BE2C (cell line): ENCODE results near the gene MMP28.

Source experiments
- DNase-seq: peaks from one replicate; pipeline ENCODE4 v3.0.0-alpha.2; 2020
- H3K27me3 ChIP-seq: fragments of 250-450 bp; sonication (Bioruptor Pico); 2 replicates; pipeline ENCODE4 v1.5.1; 2020; ENCODE audit warnings: mild to moderate bottlenecking
- H3K36me3 ChIP-seq: fragments of 250-450 bp; sonication (Bioruptor Pico); 2 replicates; pipeline ENCODE4 v1.5.1; 2020; ENCODE audit warnings: mild to moderate bottlenecking
- H3K4me1 ChIP-seq: fragments of 250-450 bp; sonication (Bioruptor Pico); 2 replicates; pipeline ENCODE4 v1.5.1; 2020
- H3K4me3 ChIP-seq: 2 replicates; pipeline ENCODE4 v1.5.1; 2011; ENCODE audit warnings: low read depth, low read length
- H3K9me3 ChIP-seq: fragments of 250-450 bp; sonication (Bioruptor Pico); 2 replicates; pipeline ENCODE4 v1.5.1; 2020
- TF ChIP-seq, protein P1 (sequence below): IDR thresholded peaks from 2 replicates; pipeline ENCODE4 v1.5.1; 2012; ENCODE audit warnings: mild to moderate bottlenecking, low read depth, low read length

MMP28 gene

DNA sequence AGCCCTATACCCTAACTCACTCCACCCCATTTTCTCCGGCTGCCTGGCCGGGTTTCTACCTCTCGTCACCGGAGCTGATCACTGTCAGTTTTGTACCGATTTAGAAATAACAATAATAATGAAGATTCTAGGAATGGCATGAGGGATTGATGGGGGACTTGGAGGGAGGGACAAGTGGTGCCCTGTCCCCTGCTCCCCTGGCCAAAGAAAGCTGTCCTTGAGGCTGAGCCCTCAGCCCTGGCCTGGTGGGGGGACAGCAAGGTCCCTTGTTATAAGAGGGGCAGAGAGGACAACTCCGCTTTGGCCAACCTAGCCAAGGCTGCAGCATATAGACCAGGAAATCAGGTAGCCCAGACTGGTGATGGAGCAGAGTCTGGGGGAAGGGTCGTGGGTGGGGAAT lies 52.9 kb downstream of the MMP28 start:
- TF ChIP-seq, protein P1, sequence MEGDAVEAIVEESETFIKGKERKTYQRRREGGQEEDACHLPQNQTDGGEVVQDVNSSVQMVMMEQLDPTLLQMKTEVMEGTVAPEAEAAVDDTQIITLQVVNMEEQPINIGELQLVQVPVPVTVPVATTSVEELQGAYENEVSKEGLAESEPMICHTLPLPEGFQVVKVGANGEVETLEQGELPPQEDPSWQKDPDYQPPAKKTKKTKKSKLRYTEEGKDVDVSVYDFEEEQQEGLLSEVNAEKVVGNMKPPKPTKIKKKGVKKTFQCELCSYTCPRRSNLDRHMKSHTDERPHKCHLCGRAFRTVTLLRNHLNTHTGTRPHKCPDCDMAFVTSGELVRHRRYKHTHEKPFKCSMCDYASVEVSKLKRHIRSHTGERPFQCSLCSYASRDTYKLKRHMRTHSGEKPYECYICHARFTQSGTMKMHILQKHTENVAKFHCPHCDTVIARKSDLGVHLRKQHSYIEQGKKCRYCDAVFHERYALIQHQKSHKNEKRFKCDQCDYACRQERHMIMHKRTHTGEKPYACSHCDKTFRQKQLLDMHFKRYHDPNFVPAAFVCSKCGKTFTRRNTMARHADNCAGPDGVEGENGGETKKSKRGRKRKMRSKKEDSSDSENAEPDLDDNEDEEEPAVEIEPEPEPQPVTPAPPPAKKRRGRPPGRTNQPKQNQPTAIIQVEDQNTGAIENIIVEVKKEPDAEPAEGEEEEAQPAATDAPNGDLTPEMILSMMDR, result no peak
- Histone ChIP-seq H3K27me3 (peaks cover 3% of the 10 kb centered on the region; the same call in 1 of the 2 replicates), H3K4me1 (no peaks in the 10 kb centered on the region), H3K4me3 (no peak overlapping the region), H3K36me3 (no peaks in the 10 kb centered on the region), H3K9me3 (0 out of 2 replicates have a peak, but pooled peaks cover 4% of the 10 kb centered on the region)
- DNase-seq, result no peak

DNA sequence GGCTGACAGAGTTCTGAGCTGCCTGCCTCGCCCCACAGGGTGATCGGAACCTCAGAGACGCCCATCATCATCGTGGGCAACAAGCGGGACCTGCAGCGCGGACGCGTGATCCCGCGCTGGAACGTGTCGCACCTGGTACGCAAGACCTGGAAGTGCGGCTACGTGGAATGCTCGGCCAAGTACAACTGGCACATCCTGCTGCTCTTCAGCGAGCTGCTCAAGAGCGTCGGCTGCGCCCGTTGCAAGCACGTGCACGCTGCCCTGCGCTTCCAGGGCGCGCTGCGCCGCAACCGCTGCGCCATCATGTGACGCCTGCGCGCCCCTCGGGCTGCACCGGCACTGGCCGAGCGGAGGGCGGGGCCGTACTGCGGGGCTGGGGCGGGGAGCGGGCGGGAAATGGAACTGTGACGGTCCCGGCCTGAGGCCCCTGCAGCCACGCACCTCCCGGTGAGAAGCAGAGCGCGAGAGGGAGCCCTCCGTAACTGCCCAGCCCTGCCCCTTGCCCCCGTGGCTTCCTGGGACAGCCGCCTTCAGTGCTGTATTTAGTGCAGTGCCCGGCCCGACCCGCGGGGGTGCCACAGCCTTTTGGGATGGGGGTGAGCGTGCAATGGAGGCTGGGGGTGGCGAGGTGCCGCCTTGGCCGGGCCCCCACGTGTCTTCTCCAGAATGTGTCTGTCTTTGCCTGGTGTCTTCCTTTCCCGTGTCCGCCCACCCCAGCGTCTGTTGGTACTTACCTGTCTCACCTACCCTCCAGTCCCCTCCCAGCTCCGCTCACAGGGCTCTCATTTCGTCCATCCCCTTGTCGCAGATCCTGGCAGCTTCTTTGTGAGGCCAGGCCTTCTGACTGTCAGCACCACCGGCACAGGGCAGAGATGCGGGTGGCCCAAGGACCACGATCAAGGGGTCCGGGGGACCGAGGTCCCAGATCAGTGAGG lies 54.2 kb downstream of the MMP28 start:
- H3K9me3 ChIP-seq, result 0 out of 2 replicates have a peak, but pooled peaks cover 4% of the 10 kb centered on the region
- H3K27me3 ChIP-seq, result peaks cover 3% of the 10 kb centered on the region; the same call in 1 of the 2 replicates
- no peaks in the 10 kb centered on the region for H3K36me3 ChIP-seq
- no peaks in the 10 kb centered on the region for H3K4me1 ChIP-seq
- TF ChIP-seq, protein P1, result no peak
- DNase-seq, result peak; percentile 51
- no peak overlapping the region for H3K4me3 ChIP-seq

DNA sequence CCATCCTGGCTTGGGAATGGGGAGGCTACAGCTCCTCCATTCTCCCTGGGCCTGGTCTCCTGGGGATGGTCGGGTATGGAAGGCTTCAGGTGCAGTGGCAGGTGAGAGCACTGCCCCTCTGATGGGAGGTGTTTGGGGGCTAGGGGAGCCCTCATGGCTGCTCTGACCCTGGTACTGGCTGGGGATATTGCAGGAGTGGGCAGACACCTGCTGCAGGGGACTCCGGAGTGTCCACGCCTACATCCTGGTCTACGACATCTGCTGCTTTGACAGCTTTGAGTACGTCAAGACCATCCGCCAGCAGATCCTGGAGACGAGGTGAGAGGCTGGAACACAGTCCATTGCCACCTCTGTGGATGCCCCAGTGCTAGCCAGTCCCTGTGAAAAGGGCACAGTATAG lies 55.2 kb downstream of the MMP28 start:
- TF ChIP-seq, protein P1, result no peak
- Histone ChIP-seq H3K9me3 (0 out of 2 replicates have a peak, but pooled peaks cover 4% of the 10 kb centered on the region), H3K36me3 (no peaks in the 10 kb centered on the region), H3K4me1 (no peaks in the 10 kb centered on the region), H3K4me3 (no peak overlapping the region), H3K27me3 (peaks cover 3% of the 10 kb centered on the region; the same call in 1 of the 2 replicates)
- DNase-seq, result no peak

DNA sequence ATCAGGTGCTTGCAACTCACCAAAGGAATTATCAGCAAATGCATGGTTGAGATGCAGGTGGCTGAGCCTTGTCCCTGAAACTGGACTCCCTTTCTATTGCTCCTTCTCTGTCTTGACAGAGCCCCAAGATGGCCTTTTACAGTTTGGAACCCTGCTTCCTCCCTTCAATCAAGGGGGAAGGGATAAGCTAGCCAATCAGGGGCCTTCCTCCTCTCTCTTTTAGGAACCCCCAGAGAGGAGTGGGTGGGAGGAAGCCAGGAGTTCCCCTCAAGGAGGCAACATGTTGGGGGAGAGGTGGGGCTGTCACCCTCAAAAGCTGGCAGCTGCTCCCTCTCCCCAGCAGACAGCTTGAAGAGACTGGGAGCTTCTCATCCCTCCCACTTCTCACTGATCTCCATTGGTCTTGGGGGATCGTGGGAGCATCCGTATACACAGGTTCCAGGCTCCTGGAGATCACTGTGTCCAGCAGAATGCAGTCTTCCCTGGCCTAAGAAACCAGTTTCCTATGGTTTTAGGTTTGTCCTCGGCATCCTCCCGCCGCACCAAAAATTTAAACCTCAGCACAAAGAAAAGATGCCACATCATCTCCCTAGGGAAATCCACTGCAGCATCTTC lies 56.8 kb downstream of the MMP28 start:
- peaks cover 6% of the 10 kb centered on the region for H3K36me3 ChIP-seq
- no peak for DNase-seq
- no peaks in the 10 kb centered on the region for H3K4me1 ChIP-seq
- 0 out of 2 replicates have a peak, but pooled peaks cover 4% of the 10 kb centered on the region for H3K9me3 ChIP-seq
- TF ChIP-seq, protein P1, result no peak
- peaks cover 3% of the 10 kb centered on the region; the same call in 1 of the 2 replicates for H3K27me3 ChIP-seq
- no peak overlapping the region for H3K4me3 ChIP-seq

DNA sequence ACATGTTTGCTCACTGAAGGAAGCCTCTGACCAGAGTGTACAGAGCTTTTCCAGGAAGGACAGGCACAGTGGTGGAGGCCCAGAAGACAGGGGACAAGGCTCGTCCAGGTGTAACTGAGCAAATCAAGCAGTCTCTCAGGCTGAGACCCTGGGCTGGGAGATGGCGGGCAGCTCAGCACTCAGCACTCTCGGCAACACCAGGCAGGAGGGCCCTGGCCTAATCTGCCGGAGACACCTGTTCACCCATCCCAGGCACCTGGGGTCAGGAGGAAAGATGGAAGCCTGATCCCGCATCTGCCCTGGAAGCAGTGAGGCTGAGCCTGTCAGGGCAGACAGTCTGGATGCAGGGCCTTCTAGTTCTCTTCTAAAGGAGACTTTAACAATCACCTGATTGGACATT lies 59.2 kb downstream of the MMP28 start:
- no peaks in the 10 kb centered on the region for H3K27me3 ChIP-seq
- H3K4me1 ChIP-seq, result peaks cover 3% of the 10 kb centered on the region; the same call in 1 of the 2 replicates
- TF ChIP-seq, protein P1, result no peak
- H3K9me3 ChIP-seq, result 0 out of 2 replicates have a peak, but pooled peaks cover 4% of the 10 kb centered on the region
- H3K36me3 ChIP-seq, result peaks cover 7% of the 10 kb centered on the region
- H3K4me3 ChIP-seq, result no peak overlapping the region
- DNase-seq, result no peak
